Measurements from ENCODE around the gene TMEM269.
A peak's percentile ranks its signal among the peaks of the same experiment; 100 is the strongest.

TMEM269 gene

GRCh38 chr1:42846257-42847110, 61.7 kb downstream of the TMEM269 start, which contains the start of gene ZNF691 (continued):
- TF ChIP-seq ZNF350 (tag by site-specific recombination; IDR thresholded peaks at IDR 0.05) (no peak), KLF9 (tag by site-specific recombination; IDR thresholded peaks at IDR 0.05; ENCODE audit: low read depth) (peak; percentile 23; the same call in 1 of the 2 replicates), ZNF341 (tag by site-specific recombination; IDR thresholded peaks at IDR 0.05; ENCODE audit: low read depth) (peak; percentile 86), YY1 (tag by site-specific recombination; IDR thresholded peaks at IDR 0.05) (peak; percentile 66; the same call in 1 of the 2 replicates), WT1 (tag by site-specific recombination; IDR thresholded peaks at IDR 0.05) (no peak; the same call in 1 of the 2 replicates), ZBTB21 (tag by site-specific recombination; IDR thresholded peaks at IDR 0.05) (no peak; the same call in 1 of the 2 replicates), ZBTB11 (tag by site-specific recombination; conservative IDR thresholded peaks at IDR 0.05; ENCODE audit: low read depth) (peak; percentile 77), ZFP41 (tag by site-specific recombination; IDR thresholded peaks at IDR 0.05; ENCODE audit: borderline replicate concordance) (no peak), ZBTB10 (tag by site-specific recombination; IDR thresholded peaks at IDR 0.05) (no peak), ZNF692 (tag by site-specific recombination; IDR thresholded peaks at IDR 0.05) (peak; percentile 96), KLF8 (tag by site-specific recombination; IDR thresholded peaks at IDR 0.05) (peak; percentile 51), ZBTB8A (tag by site-specific recombination; IDR thresholded peaks at IDR 0.05) (peak; percentile 23; the same call in 1 of the 2 replicates), BCL6B (tag by site-specific recombination; IDR thresholded peaks at IDR 0.05) (no peak), ZBTB6 (tag by site-specific recombination; IDR thresholded peaks at IDR 0.05) (peak; percentile 97), ZNF624 (tag by site-specific recombination; IDR thresholded peaks at IDR 0.05) (no peak), ZNF555 (tag by site-specific recombination; conservative IDR thresholded peaks at IDR 0.05) (no peak), ATF2 (tag by site-specific recombination; IDR thresholded peaks at IDR 0.05; ENCODE audit: low read depth) (no peak), ZNF76 (tag by site-specific recombination; IDR thresholded peaks at IDR 0.05; ENCODE audit: borderline replicate concordance, low read depth) (peak; percentile 96), SCRT2 (tag by site-specific recombination; IDR thresholded peaks at IDR 0.05) (no peak), BCL11B (tag by site-specific recombination; IDR thresholded peaks at IDR 0.05; ENCODE audit: low read depth) (peak; percentile 82)
